Activated naive CD8-positive, alpha-beta T cell treated with anti-CD3 and anti-CD28 coated beads for 36 hours (primary cell): ENCODE measurements around the gene FNDC1. TPM values are rescaled to one million over a fixed set of nuclear protein-coding genes. Genes with fewer than 3 reads are reported as not detected.
"Not testable (repeated sequence)": the region's sequence is repeated elsewhere in the genome, so short reads cannot be mapped to it uniquely, and the experiment has no call there.

Source experiments
- DNase-seq: peaks from one replicate; pipeline ENCODE4 v3.0.0; 2021
- H3K27ac Mint-ChIP-seq: one replicate; pipeline ENCODE4 v1.8.0; 2022; ENCODE audit warnings: mild to moderate bottlenecking, moderate library complexity, mixed read lengths
- H3K27me3 Mint-ChIP-seq: one replicate; pipeline ENCODE4 v1.8.0; 2022; ENCODE audit warnings: mild to moderate bottlenecking, mixed read lengths
- H3K36me3 Mint-ChIP-seq: one replicate; pipeline ENCODE4 v1.8.0; 2021; ENCODE audit warnings: mild to moderate bottlenecking, mixed read lengths
- H3K4me1 Mint-ChIP-seq: one replicate; pipeline ENCODE4 v1.8.0; 2021; ENCODE audit warnings: mixed read lengths
- H3K4me3 Mint-ChIP-seq: one replicate; pipeline ENCODE4 v1.8.0; 2022; ENCODE audit warnings: mild to moderate bottlenecking, moderate library complexity, mixed read lengths
- H3K9me3 Mint-ChIP-seq: one replicate; pipeline ENCODE4 v1.8.0; 2022; ENCODE audit warnings: mixed read lengths
- total RNA-seq, 2 experiments: library from RNA; stranded (reverse); gene quantifications; one replicate each; pipeline ENCODE4 v1.2.3, GENCODE V29; 2021

Gene FNDC1
- total RNA-seq, 2 experiments from 2014 or later = 0.04 TPM; not detected in 1

DNA sequence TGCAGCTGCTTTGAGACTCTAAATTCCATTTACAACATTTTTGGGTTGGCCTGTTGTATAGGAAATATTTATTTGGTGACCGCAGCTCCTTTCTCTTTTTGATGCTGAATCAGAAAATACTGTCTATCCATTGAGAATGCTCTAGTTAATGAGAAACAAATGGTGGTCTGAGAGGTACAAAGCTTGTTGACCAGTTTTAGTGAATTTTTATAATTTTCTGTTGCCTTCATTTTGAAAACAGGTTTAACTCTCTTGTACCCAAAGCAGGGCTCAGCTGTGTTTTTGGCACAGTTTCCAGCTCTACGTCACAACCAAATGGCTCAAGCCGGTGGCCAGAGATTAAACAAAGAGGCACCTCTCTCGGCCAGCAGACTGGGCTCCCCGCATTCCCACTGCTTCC lies 113.2 kb downstream of the FNDC1 start:
- no peak for DNase-seq
- peaks cover 8% of the 10 kb centered on the region for H3K9me3 Mint-ChIP-seq
- H3K4me1 Mint-ChIP-seq = no peaks in the 10 kb centered on the region
- H3K27me3 Mint-ChIP-seq = peaks cover 11% of the 10 kb centered on the region
- no peak overlapping the region for H3K4me3 Mint-ChIP-seq
- no peak overlapping the region for H3K27ac Mint-ChIP-seq
- no peaks in the 10 kb centered on the region for H3K36me3 Mint-ChIP-seq

- not testable (repeated sequence) for H3K4me3 Mint-ChIP-seq, H3K27ac Mint-ChIP-seq, H3K9me3 Mint-ChIP-seq, H3K4me1 Mint-ChIP-seq, DNase-seq, H3K36me3 Mint-ChIP-seq
- H3K27me3 Mint-ChIP-seq = peaks cover 16% of the 10 kb centered on the region
Measured at GRCh38 chr6:159284661-159285060, 115.5 kb downstream of the FNDC1 start.

- Mint-ChIP-seq H3K4me3 (no peak overlapping the region), H3K4me1 (no peaks in the 10 kb centered on the region), H3K27ac (no peak overlapping the region), H3K9me3 (no peaks in the 10 kb centered on the region), H3K27me3 (peaks cover 49% of the 10 kb centered on the region), H3K36me3 (no peaks in the 10 kb centered on the region)
- DNase-seq = no peak
Measured at GRCh38 chr6:159298840-159299239, 129.6 kb downstream of the FNDC1 start.

DNA sequence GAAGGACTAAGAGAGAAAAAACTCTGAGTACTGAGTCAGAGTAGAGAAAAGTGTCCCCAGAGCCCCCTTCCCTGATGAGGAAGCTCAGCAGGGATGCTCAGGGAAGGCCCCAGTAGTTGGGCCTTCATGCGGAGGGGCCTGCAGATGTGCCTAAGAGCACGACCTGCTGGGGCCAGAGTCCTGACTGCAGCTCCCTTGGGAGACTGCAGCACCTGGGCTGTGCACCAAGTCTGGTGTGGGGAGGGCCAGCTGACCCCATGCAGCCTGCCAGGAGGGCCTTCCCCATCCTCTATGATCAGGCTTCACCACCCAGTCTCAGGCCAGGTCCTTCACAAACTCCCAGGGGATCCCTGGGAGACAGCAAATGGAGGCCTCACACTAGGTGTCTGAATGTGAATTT lies 130.4 kb downstream of the FNDC1 start:
- H3K36me3 Mint-ChIP-seq = no peaks in the 10 kb centered on the region
- H3K27me3 Mint-ChIP-seq = peaks cover 51% of the 10 kb centered on the region

GRCh38 chr6:159301277-159301676 lies 132.1 kb downstream of the FNDC1 start:
- DNase-seq = no peak
- no peak overlapping the region for H3K4me3 Mint-ChIP-seq
- H3K27me3 Mint-ChIP-seq = peaks cover 46% of the 10 kb centered on the region
- no peaks in the 10 kb centered on the region for H3K4me1 Mint-ChIP-seq
- no peaks in the 10 kb centered on the region for H3K36me3 Mint-ChIP-seq
- H3K27ac Mint-ChIP-seq = no peak overlapping the region
- no peaks in the 10 kb centered on the region for H3K9me3 Mint-ChIP-seq

More for the DNA sequence above, 130.4 kb downstream of the FNDC1 start:
- H3K4me1 Mint-ChIP-seq = no peaks in the 10 kb centered on the region
- DNase-seq = no peak
- H3K4me3 Mint-ChIP-seq = no peak overlapping the region
- no peaks in the 10 kb centered on the region for H3K9me3 Mint-ChIP-seq
- no peak overlapping the region for H3K27ac Mint-ChIP-seq

DNA sequence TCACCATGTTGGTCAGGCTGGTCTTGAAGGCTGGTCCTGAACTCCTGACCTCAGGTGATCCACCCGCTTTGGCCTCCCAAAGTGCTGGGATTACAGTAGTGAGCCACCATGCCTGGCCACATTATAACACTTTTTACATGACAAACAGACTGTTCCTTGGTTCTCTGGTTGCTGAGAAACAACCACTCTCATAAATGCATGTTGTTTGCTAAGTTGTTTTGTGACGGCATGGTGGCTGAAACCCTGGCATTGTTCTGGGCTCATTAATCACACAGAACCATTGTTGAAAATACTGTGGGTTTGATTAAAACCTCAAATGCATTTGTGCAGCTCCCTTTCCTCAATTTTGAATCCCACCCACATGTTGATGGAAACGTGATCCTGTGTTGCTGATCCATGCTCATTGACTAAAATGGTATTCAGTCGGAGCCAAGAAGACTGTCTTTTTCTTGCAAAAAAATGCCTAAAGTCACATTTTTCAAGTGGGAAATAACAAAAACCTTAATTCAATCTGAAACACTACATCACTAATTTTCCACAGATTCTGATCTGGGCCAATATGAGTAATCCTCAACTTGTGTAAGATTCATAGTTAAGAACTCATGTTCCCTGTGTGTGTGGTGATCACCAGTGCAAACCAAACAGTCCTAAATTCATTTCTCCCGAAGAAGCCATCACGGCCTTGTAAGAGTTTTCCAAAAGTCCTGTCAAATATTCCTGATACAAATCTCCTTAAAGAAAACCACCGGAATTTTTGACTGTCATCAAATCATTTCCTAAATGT lies 132.8 kb downstream of the FNDC1 start:
- Mint-ChIP-seq H3K4me1 (no peaks in the 10 kb centered on the region), H3K27ac (no peak overlapping the region), H3K4me3 (no peak overlapping the region), H3K27me3 (peaks cover 49% of the 10 kb centered on the region), H3K36me3 (no peaks in the 10 kb centered on the region), H3K9me3 (no peaks in the 10 kb centered on the region)
- DNase-seq = no peak

DNA sequence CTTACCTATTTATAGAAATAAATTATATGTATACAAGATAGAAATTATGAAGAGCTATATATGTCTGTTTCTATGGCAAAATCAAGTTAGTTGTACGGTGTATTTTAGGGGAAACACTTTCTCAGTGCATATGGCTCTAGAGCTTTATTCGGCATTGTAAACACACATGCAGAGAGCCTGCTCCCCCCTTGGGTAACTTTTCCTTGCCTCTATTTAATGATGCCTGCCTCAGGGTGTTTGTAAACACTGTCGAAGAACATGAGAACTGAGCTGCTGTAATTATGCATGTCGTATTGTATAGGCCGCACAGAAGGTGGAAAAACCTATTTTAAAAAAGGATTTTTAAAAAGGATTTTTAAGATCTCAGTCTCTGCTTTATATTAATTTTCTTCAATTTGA lies 133.4 kb downstream of the FNDC1 start:
- Mint-ChIP-seq H3K36me3 (no peaks in the 10 kb centered on the region), H3K27me3 (peaks cover 44% of the 10 kb centered on the region)
- no peak for DNase-seq

GRCh38 chr6:159303159-159303558 lies 134.0 kb downstream of the FNDC1 start:
- no peaks in the 10 kb centered on the region for H3K36me3 Mint-ChIP-seq
- peaks cover 40% of the 10 kb centered on the region for H3K27me3 Mint-ChIP-seq
- H3K9me3 Mint-ChIP-seq = no peaks in the 10 kb centered on the region
- no peak for DNase-seq
- no peaks in the 10 kb centered on the region for H3K4me1 Mint-ChIP-seq
- H3K4me3 Mint-ChIP-seq = no peak overlapping the region
- no peak overlapping the region for H3K27ac Mint-ChIP-seq

More for the DNA sequence above, 133.4 kb downstream of the FNDC1 start:
- no peak overlapping the region for H3K27ac Mint-ChIP-seq
- H3K9me3 Mint-ChIP-seq = no peaks in the 10 kb centered on the region
- no peak overlapping the region for H3K4me3 Mint-ChIP-seq
- no peaks in the 10 kb centered on the region for H3K4me1 Mint-ChIP-seq

GRCh38 chr6:159303784-159304183 lies 134.6 kb downstream of the FNDC1 start:
- peaks cover 37% of the 10 kb centered on the region for H3K27me3 Mint-ChIP-seq
- H3K4me3 Mint-ChIP-seq = no peak overlapping the region
- no peak overlapping the region for H3K27ac Mint-ChIP-seq
- no peaks in the 10 kb centered on the region for H3K36me3 Mint-ChIP-seq
- no peaks in the 10 kb centered on the region for H3K9me3 Mint-ChIP-seq
- no peaks in the 10 kb centered on the region for H3K4me1 Mint-ChIP-seq
- DNase-seq = no peak

GRCh38 chr6:159304641-159305040 lies 135.4 kb downstream of the FNDC1 start:
- Mint-ChIP-seq H3K9me3 (no peaks in the 10 kb centered on the region), H3K27me3 (peaks cover 31% of the 10 kb centered on the region), H3K27ac (no peak overlapping the region), H3K4me3 (no peak overlapping the region), H3K36me3 (no peaks in the 10 kb centered on the region), H3K4me1 (no peaks in the 10 kb centered on the region)
- DNase-seq = no peak

- H3K27ac Mint-ChIP-seq = no peak overlapping the region
- H3K4me3 Mint-ChIP-seq = no peak overlapping the region
- H3K9me3 Mint-ChIP-seq = no peaks in the 10 kb centered on the region
- H3K4me1 Mint-ChIP-seq = no peaks in the 10 kb centered on the region
- H3K27me3 Mint-ChIP-seq = peaks cover 31% of the 10 kb centered on the region
- no peaks in the 10 kb centered on the region for H3K36me3 Mint-ChIP-seq
- no peak for DNase-seq
Measured at GRCh38 chr6:159305159-159305558, 136.0 kb downstream of the FNDC1 start.

DNA sequence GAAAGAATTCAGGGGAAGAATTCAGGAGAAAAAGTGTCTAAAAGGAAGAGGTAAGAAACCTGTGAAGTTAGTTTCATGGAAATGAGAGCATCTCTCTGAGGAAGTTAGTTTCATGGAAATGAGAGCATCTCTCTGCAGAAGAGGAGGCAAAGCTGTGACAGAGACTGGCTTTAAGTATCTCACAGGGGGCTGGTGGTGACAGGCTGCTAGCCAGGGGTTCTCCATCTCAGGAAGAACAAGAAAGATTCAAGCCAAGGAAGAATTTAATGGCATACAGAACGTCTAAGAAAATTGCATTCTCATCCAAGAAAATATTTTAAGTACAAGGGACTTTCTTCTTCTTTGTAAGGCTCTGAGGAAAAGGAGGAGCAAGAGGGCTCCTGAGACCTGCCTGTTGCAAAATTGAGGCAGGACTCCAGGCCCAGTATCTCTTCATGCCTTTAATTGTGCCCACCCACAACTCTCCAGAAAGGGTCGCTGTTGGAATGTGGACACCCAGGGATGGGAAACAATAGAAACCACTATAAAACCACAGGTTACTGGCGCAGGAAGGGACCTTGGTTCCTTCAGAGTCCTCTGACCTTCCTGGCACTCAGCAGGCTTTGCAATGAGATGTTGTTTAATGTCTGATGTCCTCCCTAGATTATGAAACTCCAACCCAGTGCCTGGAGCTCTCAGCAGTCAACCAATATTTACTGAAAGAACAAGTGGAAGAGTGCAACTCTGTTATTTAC lies 136.8 kb downstream of the FNDC1 start:
- H3K36me3 Mint-ChIP-seq = no peaks in the 10 kb centered on the region
- no peak overlapping the region for H3K4me3 Mint-ChIP-seq
- no peak for DNase-seq
- no peaks in the 10 kb centered on the region for H3K9me3 Mint-ChIP-seq
- no peak overlapping the region for H3K27ac Mint-ChIP-seq
- peaks cover 27% of the 10 kb centered on the region for H3K27me3 Mint-ChIP-seq
- H3K4me1 Mint-ChIP-seq = no peaks in the 10 kb centered on the region

DNA sequence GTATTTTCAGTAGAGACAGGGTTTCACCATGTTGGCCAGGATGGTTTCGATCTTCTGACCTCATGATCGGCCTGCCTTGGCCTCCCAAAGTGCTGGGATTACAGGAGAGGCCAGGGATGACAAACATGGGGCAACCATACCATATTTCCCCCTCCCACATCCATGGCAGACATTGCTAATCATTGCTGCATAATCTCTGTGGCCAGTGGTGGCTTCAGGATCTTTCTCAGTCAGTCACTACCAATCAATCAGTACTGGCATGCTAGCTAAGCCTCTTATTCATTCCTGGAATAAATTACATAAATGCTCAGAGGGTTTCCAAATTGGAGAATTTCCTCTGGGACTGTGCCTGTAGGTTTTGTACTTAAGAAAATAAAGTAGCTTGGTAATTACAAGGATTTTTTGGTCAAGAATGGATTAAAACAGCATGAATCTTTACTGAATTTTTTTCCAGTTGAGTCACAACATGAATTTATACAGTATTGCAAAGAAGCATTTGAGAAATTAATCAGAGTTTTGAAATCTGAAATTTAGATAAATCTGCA lies 138.1 kb downstream of the FNDC1 start:
- Mint-ChIP-seq H3K27me3 (peaks cover 23% of the 10 kb centered on the region), H3K36me3 (no peaks in the 10 kb centered on the region), H3K27ac (no peak overlapping the region), H3K9me3 (no peaks in the 10 kb centered on the region), H3K4me3 (no peak overlapping the region), H3K4me1 (no peaks in the 10 kb centered on the region)
- DNase-seq = no peak

DNA sequence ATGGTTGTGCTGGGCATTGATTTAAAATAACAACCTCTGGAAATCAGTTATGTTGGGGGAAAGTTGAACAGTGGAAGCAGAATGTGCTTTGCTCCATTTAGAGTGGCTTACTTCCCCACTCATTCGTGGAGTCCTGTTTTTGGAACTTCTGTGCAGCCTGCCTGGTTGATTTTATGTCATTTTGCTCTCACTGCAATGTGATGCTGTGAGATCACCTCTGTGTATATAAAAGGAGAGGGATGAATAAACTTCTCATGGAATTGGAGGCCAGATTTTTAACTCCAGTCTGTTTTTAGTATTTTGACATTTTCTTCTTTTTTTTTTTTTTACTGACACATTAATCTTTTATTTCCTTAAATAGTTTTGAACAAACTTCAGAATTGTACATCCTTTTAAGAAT lies 139.0 kb downstream of the FNDC1 start:
- Mint-ChIP-seq H3K9me3 (no peaks in the 10 kb centered on the region), H3K4me3 (no peak overlapping the region), H3K27me3 (peaks cover 18% of the 10 kb centered on the region), H3K4me1 (no peaks in the 10 kb centered on the region), H3K27ac (no peak overlapping the region), H3K36me3 (no peaks in the 10 kb centered on the region)
- DNase-seq = no peak

DNA sequence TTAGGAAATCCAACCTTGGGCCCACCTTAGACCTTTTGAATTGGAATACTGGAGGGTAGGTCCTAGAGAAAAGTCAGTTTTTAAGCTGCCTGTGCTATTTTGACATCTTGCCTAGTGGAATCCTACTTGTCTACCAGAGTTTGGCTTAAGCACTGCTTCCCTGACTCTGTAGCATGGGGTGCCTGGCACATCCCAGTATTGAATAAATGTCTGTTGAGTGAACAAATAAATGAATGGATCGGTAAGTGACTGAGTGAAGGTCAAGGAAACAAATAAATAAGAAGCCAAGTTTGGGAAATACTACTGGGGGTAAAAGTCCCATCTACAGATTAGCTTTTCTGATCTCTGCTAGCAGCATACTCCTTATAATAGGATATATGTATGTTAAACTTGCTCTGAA lies 140.5 kb downstream of the FNDC1 start:
- DNase-seq = no peak
- Mint-ChIP-seq H3K27ac (no peak overlapping the region), H3K27me3 (peaks cover 9% of the 10 kb centered on the region), H3K36me3 (no peaks in the 10 kb centered on the region), H3K9me3 (no peaks in the 10 kb centered on the region), H3K4me1 (no peaks in the 10 kb centered on the region), H3K4me3 (no peak overlapping the region)
